Stimulated activated CD4-positive, alpha-beta T cell treated with anti-CD3 and anti-CD28 coated beads, TNF-alpha, amount 100 ng/mL, for 24 hours (primary cell): ENCODE measurements around the gene IFNA13.
A peak's percentile ranks its signal among the peaks of the same experiment; 100 is the strongest.
"Not testable (repeated sequence)": the region's sequence is repeated elsewhere in the genome, so short reads cannot be mapped to it uniquely, and the experiment has no call there.

Experiments used
- DNase-seq, 3 experiments: peaks; one replicate each; pipeline ENCODE4 v3.0.0-alpha.2; 2020; ENCODE audit warnings: low read depth in 3 of 3

Gene IFNA13

DNA sequence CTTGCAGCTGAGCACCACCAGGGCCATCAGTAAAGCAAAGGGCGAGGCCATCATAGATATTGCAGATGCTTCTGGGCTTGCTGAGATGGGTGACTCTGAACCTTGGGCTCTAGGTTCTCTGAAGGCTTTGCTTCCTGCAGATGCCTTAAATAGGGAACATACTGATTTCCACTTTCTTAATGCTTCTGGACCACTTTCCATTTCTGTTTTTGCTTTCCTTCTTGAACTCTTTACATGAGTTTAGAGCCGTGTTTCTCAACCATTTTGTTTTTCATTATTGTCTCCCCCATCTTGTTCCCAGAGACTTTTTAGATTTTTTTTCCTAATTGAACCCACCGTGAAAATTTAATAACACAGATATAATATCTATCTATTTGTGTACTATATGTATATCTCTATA lies at the start of gene IFNA13:
IFNA13 (minus strand) TSS at position 101 of the 400 bp plus-strand sequence; CDS start at position 54, 47 bp downstream.
- DNase-seq: no peak

DNA sequence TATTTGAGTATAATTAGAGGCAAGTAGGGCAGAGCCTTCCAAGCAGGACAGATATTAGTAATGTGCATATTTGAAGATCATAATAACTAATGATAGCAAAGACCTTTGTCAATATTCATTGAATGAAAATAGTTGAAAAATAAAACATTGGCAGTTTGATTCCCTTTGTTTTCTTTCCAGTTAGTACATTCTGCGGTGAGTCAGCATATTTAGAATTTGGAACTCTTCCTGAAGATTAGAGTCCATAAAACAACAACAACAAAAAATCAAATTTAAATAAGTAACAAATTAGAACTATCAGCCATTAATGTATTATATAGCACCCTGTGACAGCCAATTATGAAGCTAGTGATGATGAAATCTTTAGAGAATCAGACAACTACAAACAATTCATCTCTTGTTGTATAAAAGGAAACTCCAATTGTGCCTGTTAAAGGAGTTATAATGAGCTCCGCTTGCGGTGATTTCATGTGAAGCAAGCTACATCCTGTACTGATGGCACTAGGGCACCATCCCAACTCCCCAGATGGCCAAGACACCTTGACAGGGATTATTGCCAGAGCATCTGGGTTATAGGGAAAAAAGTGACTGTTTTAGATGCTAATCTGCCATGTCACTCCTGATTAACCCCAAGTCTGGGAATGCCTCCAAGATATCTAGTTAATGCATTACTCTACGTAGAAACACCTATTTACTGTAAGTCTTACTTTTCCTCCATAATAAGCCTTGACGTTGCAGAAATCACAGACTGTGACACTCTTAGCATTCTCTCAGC lies 47.8 kb upstream of the IFNA13 start:
- DNase-seq: no peak

DNA sequence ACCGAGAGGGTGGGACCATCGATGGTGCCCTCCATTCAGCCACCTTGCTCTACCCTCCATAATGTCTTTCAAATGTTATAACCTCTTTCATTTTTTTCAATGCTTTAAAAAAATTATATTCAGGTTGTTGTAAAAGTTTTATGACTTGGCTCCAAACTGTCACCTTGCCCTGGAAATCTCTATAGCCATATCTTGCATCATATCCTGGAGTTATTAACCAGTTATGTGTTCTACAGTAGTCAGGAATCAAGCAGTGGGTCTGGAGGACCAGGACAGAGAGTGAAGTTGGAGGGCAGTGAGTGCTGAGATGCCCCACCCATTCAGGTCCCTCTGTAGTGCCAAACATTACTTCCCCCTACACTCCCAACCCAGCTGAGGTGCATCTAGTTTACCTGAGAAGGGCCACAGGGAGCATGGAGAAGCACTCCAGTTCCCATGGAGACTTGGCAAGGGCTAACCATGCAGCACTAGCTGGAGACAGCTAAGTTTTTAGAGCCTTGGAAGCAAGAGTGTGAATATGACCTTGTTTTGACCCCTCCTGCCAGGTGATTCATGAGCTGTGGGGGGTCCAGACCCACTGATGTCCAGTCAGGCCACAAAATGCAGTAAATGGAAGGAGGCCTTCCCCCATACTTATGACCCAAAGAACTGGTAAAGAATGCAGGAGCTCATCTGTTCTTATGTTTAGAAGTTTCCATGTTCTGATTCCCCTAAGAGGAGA lies 46.5 kb upstream of the IFNA13 start:
- DNase-seq: no peak

DNA sequence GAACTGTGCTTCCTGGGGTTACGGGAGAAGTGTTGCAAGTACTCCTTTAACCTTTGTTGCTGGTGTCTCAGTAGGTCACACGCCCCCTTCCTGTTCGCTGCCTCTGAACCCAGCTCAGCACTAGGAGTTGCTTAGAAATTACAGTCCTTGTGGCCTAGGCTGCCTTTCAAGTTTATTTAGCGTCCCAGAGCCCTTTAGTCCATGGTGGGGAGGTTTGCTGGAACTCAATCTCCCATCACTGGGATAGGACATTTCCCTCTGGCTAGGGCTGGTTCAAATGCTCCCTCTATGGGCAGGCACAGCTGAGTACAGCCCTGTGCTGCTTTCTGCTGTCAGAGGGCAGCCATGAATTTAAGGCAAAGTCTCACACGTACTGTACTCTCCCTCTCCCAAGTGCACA lies 45.8 kb upstream of the IFNA13 start:
- DNase-seq: no peak

DNA sequence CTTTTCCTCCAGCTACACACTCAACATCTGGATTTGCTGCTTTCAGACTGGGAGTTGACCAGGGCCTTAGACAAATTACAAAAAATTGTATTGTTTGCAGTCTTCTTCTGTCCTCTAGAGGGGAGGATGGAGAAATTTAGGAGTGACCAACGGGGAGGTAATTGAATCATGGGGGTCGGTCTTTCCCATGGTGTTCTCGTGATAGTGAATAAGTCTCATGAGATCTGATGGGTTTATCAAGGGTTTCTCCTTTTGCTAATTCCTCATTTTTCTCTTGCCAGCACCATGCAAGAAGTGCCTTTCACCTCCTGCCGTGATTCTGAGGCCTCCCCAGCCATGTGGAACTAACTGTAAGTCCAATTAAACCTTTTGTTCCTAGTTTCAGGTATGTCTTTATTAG lies 45.3 kb upstream of the IFNA13 start:
- no peak for DNase-seq

DNA sequence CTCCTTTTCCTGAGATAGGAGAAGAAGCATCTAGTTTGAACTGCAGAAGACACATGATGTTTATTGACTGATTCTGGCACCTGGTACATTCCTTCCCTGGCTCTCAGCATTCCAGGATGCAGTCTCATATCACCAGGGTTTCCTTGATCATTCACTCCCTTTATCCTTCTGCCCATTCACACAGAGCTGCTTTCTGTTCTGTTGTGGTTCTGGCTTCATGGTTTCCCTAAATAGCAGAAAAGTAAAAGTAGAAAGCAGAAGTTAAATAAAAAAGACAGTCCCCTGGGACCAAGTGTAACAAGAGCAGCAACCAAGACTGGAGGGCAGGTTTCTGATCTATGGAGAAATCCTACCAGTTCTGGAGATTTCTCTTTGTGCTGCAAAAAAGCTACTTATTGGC lies 44.2 kb upstream of the IFNA13 start:
- no peak for DNase-seq

DNA sequence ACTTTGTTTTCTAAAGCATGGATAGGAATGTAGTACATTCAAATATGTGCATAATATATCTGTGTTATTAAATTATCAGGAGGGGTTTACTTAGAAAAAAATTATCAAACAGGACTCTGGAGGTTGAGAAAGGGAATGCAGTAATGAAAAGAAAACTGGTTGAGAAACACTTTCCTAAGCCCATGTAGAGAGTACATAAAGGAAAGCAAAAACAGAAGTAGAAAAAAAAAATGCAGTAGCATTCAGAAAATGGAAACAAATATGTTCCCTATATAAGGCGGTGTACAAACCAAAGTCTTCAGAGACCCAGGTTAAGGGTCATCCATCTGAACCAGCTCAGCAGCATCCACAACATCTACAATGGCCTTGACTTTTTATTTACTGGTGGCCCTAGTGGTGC lies 41.0 kb upstream of the IFNA13 start, which contains the start of gene IFNA8:
IFNA8 (plus strand) TSS at position 301 of the 400 bp plus-strand sequence; CDS start at position 361, 60 bp downstream.
- DNase-seq: no peak

DNA sequence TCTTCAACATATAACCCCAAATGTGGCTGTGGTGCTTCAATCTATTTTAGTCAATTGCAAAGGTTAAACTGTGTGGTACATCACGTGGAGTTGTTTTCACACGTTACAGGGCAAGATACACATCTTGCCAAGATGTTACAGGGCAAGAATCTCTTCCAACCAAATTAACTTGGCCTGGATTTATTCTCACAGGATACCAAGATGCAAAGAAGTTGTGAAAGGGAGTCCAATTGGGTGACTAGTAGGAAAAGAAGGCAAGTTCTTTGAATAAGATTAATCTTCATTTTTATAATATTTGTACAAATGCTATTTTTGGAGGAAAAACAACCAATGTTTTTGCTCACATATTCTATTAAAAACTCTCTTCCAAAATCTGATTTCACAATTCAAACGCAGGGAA lies 36.3 kb upstream of the IFNA13 start:
- DNase-seq: no peak

DNA sequence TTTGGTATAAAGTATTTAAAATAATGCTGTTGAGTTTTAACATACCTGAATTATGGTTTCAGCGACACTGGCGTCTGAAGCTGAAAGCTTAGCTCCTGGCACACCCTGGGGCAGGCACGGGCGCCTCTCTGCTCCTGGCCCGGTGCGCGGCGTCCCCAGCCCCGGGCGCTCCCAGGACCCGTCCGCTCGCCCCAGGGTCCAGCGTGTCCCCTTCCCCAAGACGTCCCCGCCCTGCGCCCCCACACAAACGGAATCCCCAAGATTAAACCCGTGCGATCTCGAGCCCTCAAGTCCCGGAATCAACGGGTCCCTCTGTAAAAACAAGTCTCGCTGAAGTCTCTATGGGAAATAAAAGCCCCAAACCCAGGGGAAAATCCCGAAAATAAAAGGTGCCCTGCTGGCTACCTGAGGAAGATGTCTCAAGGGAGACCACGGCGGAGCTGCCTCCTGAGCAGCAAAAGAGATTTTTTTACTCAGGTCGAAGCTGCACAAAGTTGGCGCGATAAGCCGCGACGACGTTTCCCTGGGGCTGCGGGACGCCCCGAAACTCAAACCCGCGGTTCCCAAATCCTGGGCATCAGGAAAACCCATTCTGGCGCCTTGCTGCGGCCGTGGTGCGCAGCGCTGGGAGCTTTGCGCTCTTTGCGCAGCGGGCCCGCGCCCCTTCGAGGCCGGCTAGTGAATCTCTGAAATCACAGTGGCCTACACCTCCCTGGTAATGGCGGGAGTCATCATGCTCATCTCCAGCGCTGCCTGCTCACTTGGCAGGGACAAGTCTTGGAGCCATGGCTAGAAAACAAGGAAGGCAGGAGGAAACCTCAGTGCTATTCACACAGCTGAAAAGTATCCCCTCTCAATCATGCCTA lies 34.8 kb upstream of the IFNA13 start:
- no peak for DNase-seq

DNA sequence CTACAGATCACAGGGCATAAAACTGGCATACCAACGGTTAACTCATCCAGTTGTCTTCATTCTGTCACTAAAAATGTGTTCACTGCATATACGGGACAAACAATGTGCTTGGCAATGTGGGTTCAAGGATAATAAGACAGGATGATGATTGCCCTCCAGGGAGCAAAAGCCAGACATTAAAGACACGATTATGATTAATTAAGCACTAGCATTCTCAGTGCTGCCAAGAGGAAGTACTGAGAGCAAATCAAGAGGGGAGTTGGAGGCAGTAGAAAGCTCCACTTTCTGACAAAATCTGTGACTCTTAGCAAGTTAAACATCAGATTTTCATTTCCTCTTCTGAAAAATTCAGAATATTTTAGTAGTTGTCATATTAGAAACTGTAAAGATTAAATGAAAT lies 32.1 kb upstream of the IFNA13 start:
- DNase-seq: no peak

DNA sequence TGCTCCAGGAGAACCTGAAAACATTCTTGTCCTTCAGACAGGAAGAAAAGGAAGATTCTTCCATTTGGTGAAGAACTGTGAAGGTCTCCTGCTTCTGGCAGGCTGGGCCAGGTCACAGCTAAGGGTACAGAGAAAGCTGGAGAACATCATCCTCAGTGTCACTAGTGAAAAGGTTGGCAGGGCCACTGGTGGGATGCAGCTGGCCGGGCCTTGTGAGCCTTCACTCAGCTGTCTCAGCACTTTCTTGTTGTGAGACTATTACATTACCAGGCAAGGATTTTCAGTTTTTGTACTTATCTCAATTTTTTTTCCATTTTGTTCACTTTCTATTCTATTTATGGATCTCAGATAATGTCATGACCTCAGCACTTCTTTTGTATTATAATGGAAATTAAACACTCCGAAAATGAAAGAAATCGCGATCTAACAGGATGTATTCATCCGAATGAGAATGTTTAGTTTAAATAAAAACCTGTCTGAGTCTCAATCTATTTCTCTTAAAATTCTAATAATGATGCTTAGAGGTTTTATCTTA lies 31.2 kb upstream of the IFNA13 start:
- DNase-seq: no peak

DNA sequence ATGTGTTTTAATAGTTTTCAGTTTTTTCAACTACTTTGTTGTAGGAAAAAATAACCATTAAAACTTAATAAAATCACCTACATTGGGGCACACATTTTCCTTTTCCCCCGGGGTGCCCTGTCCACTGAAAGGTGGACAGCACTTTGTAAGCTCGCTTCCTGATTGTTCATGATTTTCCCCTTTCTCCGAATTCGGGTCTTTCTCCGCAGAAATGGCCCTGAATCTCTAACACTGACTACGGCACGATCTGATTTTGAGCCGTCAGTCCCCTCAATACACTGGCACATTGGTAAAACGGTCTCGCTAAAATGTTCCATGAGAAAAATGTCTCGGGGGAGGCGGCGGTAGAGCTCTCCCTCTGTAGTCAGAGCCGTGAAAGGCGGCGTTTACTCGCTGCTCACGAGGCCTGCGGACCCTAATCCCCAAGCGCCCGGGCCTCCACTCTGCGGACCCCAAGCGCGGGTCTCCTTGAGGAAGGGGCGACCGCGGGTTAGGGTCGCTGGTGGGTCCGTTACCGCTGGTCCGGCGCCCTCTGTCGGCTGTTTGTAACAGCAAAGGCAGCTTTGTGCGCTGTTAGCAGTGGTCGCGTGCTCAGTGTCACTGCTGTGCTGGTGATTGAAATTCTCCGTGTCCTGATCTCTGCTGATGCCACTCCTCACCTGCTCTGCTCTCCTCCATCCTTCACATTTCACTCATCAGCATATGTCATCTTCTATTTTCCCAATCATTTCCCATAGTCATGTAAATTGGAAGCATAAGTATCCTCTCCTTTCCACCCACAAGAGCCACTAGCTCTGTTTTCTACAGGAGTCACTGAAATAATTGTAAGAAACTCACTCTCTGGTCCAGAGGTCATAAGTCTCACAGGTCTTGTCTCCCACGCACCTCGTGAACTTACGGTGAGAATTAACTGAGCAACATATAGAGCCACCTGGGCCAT lies 28.2 kb upstream of the IFNA13 start:
- peak; percentile 13 to 55 (median 40) for DNase-seq

DNA sequence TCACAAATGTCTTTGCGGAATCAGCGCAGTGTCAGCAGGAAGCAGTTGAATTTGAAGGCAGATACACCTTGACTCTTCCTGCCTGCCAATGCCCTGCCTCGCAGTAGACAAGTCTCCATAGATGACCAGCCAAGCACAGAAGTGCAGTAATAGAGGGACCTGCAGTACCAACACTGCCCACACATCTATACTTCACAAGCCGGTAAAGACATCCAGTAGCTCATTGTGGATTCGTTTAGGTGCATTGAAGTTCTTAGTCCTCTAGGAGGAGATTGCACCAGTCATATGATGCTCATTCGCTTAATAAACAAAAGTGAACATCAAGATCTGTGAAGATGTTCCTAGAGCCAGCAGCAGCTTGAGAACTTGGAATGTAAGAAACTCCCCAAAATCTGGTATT lies 24.4 kb upstream of the IFNA13 start:
- no peak for DNase-seq

DNA sequence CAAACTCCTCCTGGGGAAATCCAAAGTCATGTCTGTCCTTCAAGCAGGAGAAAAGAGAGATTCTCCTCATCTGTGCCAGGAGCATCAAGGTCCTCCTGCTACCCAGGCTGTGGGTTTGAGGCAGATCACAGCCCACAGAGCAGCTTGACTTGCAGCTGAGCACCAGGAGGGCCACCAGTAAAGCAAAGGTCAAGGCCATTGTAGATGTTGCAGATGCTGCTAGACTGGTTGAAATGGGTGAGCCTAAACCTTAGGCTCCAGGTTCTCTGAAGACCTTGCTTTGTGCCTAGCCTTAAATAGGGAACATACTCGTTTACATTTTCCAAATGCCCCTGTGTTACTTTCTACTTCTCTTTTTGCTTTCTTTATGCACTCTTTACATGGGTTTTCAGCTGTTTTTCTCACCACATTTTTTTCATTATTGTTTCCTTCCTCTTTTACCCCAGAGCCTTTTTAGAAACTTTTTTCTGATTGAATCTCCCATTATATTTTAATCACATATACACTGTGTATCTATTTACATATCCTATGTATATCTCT lies 17.3 kb upstream of the IFNA13 start, which contains the start of gene IFNA2:
IFNA2 (minus strand) TSS at position 268 of the 540 bp plus-strand sequence; CDS start at position 199, 69 bp downstream.
- DNase-seq: no peak

DNA sequence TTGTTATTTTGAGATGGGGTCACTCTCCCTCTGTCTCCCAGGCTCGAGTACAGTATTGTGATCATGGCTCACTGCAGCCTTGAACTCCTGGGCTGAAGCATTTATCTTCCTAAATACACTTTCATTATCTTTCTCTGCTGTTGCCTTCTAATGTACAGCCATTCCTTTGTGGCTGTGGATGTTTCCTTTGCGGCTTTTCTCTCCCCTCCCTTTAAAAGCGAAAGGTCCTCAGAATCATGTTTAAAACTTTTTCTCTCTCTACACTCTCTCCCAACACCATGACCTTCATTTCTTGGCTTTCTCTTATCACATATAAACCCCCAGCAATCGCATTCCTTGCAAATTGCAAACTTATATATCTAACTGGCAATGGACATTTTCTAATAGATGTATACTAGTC lies 15.8 kb upstream of the IFNA13 start:
- DNase-seq: no peak

DNA sequence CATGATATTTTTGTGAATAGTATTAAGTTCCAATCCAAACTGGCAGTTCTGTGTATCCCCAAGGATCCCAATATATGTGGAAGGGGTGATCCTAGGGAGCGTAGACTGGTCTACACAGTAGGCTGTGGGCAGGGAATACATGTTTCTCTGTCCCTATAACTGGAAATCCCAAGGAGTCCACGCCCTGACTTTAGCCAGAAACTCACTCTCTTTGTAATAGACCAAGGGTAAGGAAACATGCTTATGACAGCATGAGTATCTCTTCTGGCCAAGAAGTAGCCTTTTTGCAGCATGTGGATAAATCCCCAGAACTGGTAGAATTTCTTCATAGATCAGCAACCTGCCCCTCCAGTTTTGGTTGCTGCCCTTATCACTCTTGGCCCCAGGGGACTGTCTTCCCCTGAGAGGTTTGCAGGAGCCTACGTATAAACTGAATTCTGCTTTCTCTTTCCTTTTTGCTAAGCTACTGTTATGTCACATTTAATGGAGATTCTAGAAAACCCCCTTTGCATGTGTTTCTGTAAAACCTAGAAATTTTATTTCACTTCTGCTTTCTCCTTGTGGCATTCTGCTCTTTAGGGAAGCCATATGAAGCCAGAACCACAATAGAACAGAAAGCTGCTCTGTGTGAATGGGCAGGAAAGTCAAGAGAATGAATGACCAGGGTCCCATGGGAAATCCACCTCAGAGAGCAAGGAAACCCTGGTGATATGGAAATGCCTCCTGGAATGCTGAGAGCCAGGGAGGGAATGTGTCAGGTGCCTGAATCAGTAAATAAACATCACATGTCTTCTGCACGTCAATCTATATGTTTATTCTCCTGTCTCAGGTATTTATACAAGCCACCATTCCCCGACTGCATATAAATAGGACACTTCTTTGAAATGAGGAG lies 13.8 kb upstream of the IFNA13 start:
- DNase-seq: no peak

DNA sequence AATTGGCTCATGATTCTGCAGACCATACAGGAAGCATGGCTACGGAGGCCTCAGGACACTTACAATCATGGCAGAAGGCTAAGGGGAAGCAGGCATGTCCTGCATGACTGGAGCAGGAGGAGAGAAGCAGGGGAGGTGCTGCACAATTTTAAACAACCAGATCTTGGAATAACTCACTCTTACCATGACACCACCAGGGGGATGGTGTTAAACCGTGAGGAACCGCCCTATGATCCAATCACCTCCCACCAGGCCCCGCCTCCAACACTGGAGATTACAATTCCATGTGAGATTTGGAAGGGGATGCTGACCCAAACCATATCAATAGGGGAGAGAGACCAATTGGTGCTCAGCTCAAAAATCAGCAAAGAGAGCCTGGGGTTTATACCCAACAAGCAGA lies 3.6 kb upstream of the IFNA13 start:
- DNase-seq: not testable (repeated sequence)

DNA sequence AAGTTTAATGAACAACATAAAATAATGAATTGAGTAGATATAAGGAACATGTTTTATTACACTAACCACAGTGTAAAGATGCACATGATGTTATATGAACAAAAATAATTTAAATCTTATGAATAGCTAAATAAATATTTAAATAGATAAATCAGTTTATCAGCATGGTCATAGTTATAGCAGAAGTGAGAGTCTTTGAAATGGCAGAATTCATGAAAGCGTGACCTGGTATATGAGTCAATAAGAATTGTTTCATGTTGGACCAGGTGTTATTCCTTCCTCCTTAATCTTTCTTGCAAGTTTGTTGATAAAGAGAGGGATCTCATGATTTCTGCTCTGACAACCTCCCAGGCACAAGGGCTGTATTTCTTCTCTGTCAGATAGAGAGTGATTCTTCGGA lies 688 bp downstream of the IFNA13 start:
- not testable (repeated sequence) for DNase-seq

DNA sequence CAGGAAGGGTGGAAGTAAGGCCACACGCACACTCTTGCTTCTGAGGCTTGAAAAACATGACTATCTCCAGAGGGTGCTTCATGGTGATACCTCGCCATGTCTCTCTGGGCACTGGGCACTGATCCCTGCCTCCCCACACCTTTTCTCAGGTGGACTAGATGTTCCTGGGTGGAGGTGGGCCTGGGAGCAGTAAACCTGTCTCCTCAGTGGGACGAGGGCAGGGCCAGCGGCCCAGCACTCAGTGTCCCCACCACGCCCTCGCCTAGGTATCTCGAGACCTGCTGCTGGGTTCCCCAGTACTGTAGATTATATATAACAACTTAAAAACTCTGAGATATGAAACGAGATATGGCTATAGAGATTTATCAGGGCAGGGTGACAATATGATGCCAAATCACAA lies 5.6 kb downstream of the IFNA13 start:
- DNase-seq: no peak
